Esophagus muscularis mucosa (tissue), 3 donors: Measurements from ENCODE around the gene CFI.

Experiments used
- POLR2A ChIP-seq: fragments of 450-650 bp; IDR thresholded peaks from one replicate; pipeline ENCODE4 v1.6.1; 2017; ENCODE audit warnings: antibody characterized with exemption, moderate library complexity, mild to moderate bottlenecking, low read depth
- TF ChIP-seq, protein P1 (sequence below), 3 experiments: fragments of 200-600 bp in 2 of 3; fragments of 450-650 bp in 1 of 3; sonication (generic) in 2 of 3; IDR thresholded peaks; one replicate each; pipeline ENCODE4 v1.5.1; 2017 to 2019; ENCODE audit warnings: antibody characterized with exemption in 3 of 3, mild to moderate bottlenecking in 2 of 3, moderate library complexity in 1 of 3

- TF ChIP-seq, protein P1, sequence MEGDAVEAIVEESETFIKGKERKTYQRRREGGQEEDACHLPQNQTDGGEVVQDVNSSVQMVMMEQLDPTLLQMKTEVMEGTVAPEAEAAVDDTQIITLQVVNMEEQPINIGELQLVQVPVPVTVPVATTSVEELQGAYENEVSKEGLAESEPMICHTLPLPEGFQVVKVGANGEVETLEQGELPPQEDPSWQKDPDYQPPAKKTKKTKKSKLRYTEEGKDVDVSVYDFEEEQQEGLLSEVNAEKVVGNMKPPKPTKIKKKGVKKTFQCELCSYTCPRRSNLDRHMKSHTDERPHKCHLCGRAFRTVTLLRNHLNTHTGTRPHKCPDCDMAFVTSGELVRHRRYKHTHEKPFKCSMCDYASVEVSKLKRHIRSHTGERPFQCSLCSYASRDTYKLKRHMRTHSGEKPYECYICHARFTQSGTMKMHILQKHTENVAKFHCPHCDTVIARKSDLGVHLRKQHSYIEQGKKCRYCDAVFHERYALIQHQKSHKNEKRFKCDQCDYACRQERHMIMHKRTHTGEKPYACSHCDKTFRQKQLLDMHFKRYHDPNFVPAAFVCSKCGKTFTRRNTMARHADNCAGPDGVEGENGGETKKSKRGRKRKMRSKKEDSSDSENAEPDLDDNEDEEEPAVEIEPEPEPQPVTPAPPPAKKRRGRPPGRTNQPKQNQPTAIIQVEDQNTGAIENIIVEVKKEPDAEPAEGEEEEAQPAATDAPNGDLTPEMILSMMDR (IDR thresholded peaks at IDR 0.05), result no peak
- TF ChIP-seq POLR2A, result no peak
Observed at GRCh38 chr4:109801099-109801789, 555 bp downstream of the CFI start.
